Neuronal stem cell (in vitro differentiated cells): ENCODE data around the gene SMARCAL1.
"Not testable (repeated sequence)": the region's sequence is repeated elsewhere in the genome, so short reads cannot be mapped to it uniquely, and the experiment has no call there.

Experiments used
- DNase-seq: peaks from one replicate; pipeline ENCODE4 v3.0.0-alpha.2; 2013; ENCODE audit warnings: low spot score
- H2AFZ ChIP-seq: one replicate; pipeline ENCODE4 v1.6.1; 2013; ENCODE audit warnings: mild to moderate bottlenecking, low read length, inconsistent platforms
- H2AK5ac ChIP-seq: 2 replicates; pipeline ENCODE4 v1.6.1; 2013; ENCODE audit warnings: low read depth, mild to moderate bottlenecking, inconsistent platforms, low read length, moderate library complexity, mixed read lengths
- H2BK120ac ChIP-seq: 2 replicates; pipeline ENCODE4 v1.6.1; 2013; ENCODE audit warnings: low read depth, mild to moderate bottlenecking, inconsistent platforms, low read length, moderate library complexity, mixed read lengths
- H2BK12ac ChIP-seq: one replicate; pipeline ENCODE4 v1.6.1; 2013; ENCODE audit warnings: low read length, inconsistent platforms
- H2BK15ac ChIP-seq: 2 replicates; pipeline ENCODE4 v1.6.1; 2013; ENCODE audit warnings: mild to moderate bottlenecking, low read length, inconsistent platforms, mixed read lengths
- H2BK5ac ChIP-seq: one replicate; pipeline ENCODE4 v1.6.1; 2013; ENCODE audit warnings: inconsistent platforms, mild to moderate bottlenecking, low read length, moderate library complexity
- H3K14ac ChIP-seq: one replicate; pipeline ENCODE4 v1.6.1; 2013; ENCODE audit warnings: low read length, inconsistent platforms
- H3K18ac ChIP-seq: 2 replicates; pipeline ENCODE4 v1.6.1; 2013; ENCODE audit warnings: low read length, inconsistent platforms
- H3K23ac ChIP-seq: 2 replicates; pipeline ENCODE4 v1.6.1; 2013; ENCODE audit warnings: low read depth, mild to moderate bottlenecking, mixed read lengths, low read length, inconsistent platforms; ENCODE audit not compliant: poor library complexity
- H3K27ac ChIP-seq: replicated peaks from 3 replicates; pipeline ENCODE4 v1.5.1; 2013; ENCODE audit warnings: low read length, inconsistent platforms
- H3K27me3 ChIP-seq, 3 experiments: 2 replicates each; pipeline ENCODE4 v1.6.1; 2013; ENCODE audit warnings: low read length in 3 of 3, mild to moderate bottlenecking in 2 of 3, inconsistent platforms in 1 of 3, low read depth in 1 of 3, mixed read lengths in 1 of 3, moderate library complexity in 1 of 3; ENCODE audit not compliant: control insufficient read depth in 3 of 3, insufficient read depth in 3 of 3
- H3K36me3 ChIP-seq, 2 donors: replicated peaks in 1 of 2; 2 replicates each; pipeline ENCODE4 v1.6.1; 2013; ENCODE audit warnings: low read length in 2 of 2; ENCODE audit not compliant: control insufficient read depth in 2 of 2, insufficient read depth in 2 of 2
- H3K4ac ChIP-seq: 2 replicates; pipeline ENCODE4 v1.6.1; 2013; ENCODE audit warnings: inconsistent platforms, mild to moderate bottlenecking, low read length, moderate library complexity
- H3K4me1 ChIP-seq, 2 donors: 1 replicate in 1 of 2; 2 replicates in 1 of 2; pipeline ENCODE4 v1.6.1; 2013; ENCODE audit warnings: low read length in 2 of 2, low read depth in 1 of 2; ENCODE audit not compliant: control insufficient read depth in 2 of 2, insufficient read depth in 1 of 2
- H3K4me2 ChIP-seq: one replicate; pipeline ENCODE4 v1.6.1; 2013; ENCODE audit warnings: mild to moderate bottlenecking, low read length, inconsistent platforms; ENCODE audit not compliant: insufficient read depth, poor library complexity, severe bottlenecking
- H3K4me3 ChIP-seq, 2 donors: 2 replicates each; pipeline ENCODE4 v1.5.1; 2013; ENCODE audit warnings: low read length in 2 of 2, mild to moderate bottlenecking in 2 of 2, inconsistent platforms in 1 of 2, moderate library complexity in 1 of 2
- H3K79me1 ChIP-seq: one replicate; pipeline ENCODE4 v1.6.1; 2013; ENCODE audit warnings: low read depth, mild to moderate bottlenecking, inconsistent platforms, low read length, moderate library complexity
- H3K9ac ChIP-seq: one replicate; pipeline ENCODE4 v1.6.1; 2013; ENCODE audit warnings: mild to moderate bottlenecking, low read depth, low read length, inconsistent platforms; ENCODE audit not compliant: poor library complexity
- H3K9me3 ChIP-seq, 2 donors: replicated peaks in 1 of 2; 2 replicates each; pipeline versions ENCODE3 to v1.6.1; 2013; ENCODE audit warnings: low read length in 2 of 2, mild to moderate bottlenecking in 2 of 2, inconsistent platforms in 1 of 2, low read depth in 1 of 2, mixed read lengths in 1 of 2, moderate library complexity in 1 of 2; ENCODE audit not compliant: control insufficient read depth in 2 of 2, insufficient read depth in 1 of 2
- H4K8ac ChIP-seq: one replicate; pipeline ENCODE4 v1.6.1; 2013; ENCODE audit warnings: low read depth, mild to moderate bottlenecking, inconsistent platforms, low read length, moderate library complexity
- H4K91ac ChIP-seq: one replicate; pipeline ENCODE4 v1.6.1; 2013; ENCODE audit warnings: low read length, low read depth, mild to moderate bottlenecking, inconsistent platforms; ENCODE audit not compliant: poor library complexity
- WGBS, 2 donors: extraction: QIAGEN DNeasy Blood & Tissue Kit; methylation state at CpG; one replicate each; pipeline ENCODE4 v1.1.7; 2013; ENCODE audit warnings: missing lambda C conversion rate in 2 of 2, mixed read lengths in 1 of 2; ENCODE audit not compliant: insufficient read length in 2 of 2, insufficient replicate concordance in 1 of 2; ENCODE audit errors: extremely low coverage in 2 of 2; 5-methylcytosine and 5-hydroxymethylcytosine counted together

SMARCAL1 gene

DNA sequence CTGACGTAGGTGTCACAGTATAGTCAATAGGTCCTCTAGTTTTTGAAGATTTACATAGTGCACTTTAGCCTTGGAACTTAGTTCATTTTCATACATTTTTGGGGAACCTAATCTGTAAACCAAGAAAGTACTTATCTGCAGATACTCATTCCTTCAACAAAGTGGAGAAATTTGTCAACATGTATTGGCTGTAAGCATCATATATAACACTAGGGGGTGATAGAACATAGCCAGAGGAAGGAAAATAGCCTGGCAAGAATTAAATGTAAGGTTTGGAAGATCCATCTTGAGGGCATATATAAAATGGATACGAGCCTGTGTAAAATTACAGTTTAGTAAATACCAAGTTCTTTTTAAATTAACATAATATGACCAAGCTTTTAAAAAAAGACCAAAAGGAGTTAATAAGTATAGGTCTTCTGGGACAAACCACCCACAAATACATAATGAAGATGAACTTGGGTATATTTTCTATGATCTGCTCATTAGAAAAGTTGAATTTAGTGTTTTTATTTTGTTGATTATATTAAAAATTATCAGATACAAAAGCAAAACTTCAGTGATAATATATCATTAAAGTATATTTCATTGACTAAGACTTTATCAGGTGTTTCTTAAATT, 104.6 kb downstream of the SMARCAL1 start:
- no peak overlapping the region for H4K8ac ChIP-seq
- no peak overlapping the region for H2BK120ac ChIP-seq
- H3K9ac ChIP-seq = no peak overlapping the region
- H3K14ac ChIP-seq = no peak overlapping the region
- no peak overlapping the region for H3K4me3 ChIP-seq
- no peak overlapping the region for H4K91ac ChIP-seq
- no peak overlapping the region for H3K18ac ChIP-seq
- H2AK5ac ChIP-seq = no peak overlapping the region
- H3K27me3 ChIP-seq = no peaks in the 10 kb centered on the region
- peaks cover 3 to 7% of the 10 kb centered on the region in 2 donors for H3K4me1 ChIP-seq
- H2BK5ac ChIP-seq = no peak overlapping the region
- H3K4me2 ChIP-seq = no peak overlapping the region
- H3K4ac ChIP-seq = no peak overlapping the region
- no peak overlapping the region for H2AFZ ChIP-seq
- peaks cover 2 to 17% of the 10 kb centered on the region in 2 donors for H3K36me3 ChIP-seq
- H3K9me3 ChIP-seq = no peaks in the 10 kb centered on the region
- H2BK12ac ChIP-seq = no peak overlapping the region
- no peak overlapping the region for H2BK15ac ChIP-seq
- no peaks in the 10 kb centered on the region for H3K79me1 ChIP-seq
- DNase-seq = no peak
- H3K27ac ChIP-seq = no peak overlapping the region
- no CpG with 5 or more reads among the region's 2 CpGs for WGBS, 2 donors
- H3K23ac ChIP-seq = no peak overlapping the region

DNA sequence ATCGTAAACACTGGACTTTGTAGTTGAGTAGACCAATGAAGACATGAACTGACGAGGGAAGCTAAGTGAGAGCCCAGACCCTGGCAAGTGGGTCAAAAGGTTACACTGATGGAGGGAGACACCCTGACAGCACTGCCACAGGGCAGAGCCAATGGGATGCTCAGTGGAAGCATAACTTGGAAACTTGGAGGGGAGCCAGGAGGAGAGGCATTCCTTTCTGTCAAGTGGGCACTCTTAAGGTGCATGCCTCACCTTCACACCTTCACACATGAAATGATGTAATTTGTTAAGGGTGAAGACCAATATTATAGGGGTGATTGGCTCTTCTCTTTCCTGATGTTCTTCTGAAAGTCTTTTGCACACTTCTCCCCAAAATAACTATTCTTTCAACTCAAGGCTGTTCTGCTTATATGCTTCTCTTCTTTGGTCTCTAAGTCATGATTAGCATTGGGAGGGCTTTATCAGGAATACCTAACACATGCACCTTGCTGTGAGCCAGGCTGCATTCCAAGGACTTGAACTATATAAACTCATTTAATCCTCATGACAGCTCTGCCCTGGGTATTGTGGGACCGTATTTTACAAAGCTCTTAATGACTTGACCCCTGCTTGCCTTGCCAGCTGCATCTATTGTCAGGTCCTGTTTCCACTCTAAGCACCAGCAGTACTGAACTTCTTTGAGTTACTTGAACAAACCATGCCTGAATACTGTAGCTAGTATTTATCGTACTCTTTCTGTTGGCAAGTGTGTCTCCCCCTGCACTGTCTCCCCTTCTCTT, 105.4 kb downstream of the SMARCAL1 start:
- Histone ChIP-seq H3K9me3 (no peaks in the 10 kb centered on the region), H2AK5ac (no peak overlapping the region), H2AFZ (no peak overlapping the region), H3K4me3 (no peak overlapping the region), H3K4ac (no peak overlapping the region), H3K14ac (no peak overlapping the region), H3K9ac (no peak overlapping the region), H3K79me1 (no peaks in the 10 kb centered on the region), H2BK12ac (no peak overlapping the region), H3K23ac (no peak overlapping the region), H2BK120ac (no peak overlapping the region), H3K4me2 (no peak overlapping the region), H3K27me3 (no peaks in the 10 kb centered on the region), H2BK15ac (no peak overlapping the region), H3K36me3 (peaks cover 2 to 16% of the 10 kb centered on the region in 2 donors), H3K18ac (no peak overlapping the region), H3K4me1 (peaks cover 3 to 7% of the 10 kb centered on the region in 2 donors), H3K27ac (no peak overlapping the region), H2BK5ac (no peak overlapping the region), H4K91ac (no peak overlapping the region), H4K8ac (no peak overlapping the region)
- WGBS, 2 donors = no CpG with 5 or more reads among the region's 4 CpGs
- DNase-seq = no peak

DNA sequence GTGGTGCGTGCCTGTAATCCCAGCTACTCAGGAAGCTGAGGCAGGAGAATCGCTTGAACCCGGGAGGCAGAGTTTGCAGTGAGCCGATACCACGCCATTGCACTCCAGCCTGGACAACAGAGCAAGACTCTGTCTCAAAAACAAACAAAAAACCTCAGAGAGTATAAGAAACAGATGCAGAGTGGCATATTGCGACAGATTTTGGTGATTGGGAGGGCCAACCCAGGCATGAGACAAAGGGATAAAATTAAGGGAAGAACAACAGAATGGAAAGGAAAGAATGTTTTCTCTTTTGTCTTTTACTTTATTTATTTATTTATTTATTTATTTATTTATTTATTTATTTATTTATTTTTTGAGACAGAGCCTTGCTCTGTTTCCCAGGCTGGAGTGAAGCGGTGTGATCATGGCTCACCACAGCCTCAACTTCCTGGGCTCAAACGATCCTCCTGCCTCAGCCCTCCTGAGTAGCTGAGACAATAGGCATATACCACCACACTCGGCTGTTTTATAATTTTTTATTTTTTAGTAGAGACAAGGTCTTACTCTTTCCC, 106.4 kb downstream of the SMARCAL1 start:
- not testable (repeated sequence) for H3K79me1 ChIP-seq, H3K9ac ChIP-seq, H2BK120ac ChIP-seq, H3K4ac ChIP-seq, H4K91ac ChIP-seq, H2BK12ac ChIP-seq, H3K9me3 ChIP-seq, H2AK5ac ChIP-seq, H3K4me2 ChIP-seq, H3K4me1 ChIP-seq, H3K27me3 ChIP-seq, DNase-seq, H3K18ac ChIP-seq, H3K27ac ChIP-seq, H4K8ac ChIP-seq, H2BK15ac ChIP-seq, H2AFZ ChIP-seq, H2BK5ac ChIP-seq, H3K14ac ChIP-seq, H3K23ac ChIP-seq, H3K4me3 ChIP-seq
- peaks cover 2 to 14% of the 10 kb centered on the region in 2 donors for H3K36me3 ChIP-seq
- WGBS, 2 donors = no CpG with 5 or more reads among the region's 9 CpGs

DNA sequence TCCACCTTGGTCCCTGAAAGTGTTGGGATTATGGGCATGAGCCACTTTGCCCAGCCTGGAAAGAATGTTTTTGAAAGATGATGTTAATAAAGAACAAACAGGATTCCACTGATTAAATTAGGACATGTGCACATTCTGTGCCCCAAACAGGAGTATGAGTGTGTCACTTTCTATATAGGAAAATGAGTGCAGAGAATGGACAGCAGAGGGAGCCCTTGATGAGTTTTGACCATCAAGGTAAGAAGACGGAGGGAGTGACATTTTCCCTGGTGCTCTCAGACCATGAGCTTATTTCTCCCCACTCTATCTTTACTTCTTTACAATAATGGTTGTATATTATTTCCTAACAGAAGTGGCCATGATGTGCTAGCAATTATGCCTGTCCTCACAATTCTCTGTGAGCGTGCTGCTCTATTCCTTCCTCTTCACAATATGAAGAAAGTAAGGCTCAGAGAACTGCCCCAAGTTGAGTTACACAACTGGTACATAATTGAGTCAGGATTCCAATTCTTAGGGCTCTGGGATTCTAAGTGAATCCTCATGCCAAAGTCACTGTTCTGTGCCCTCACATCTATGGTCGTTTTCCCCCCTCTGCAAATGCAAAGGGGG, 107.0 kb downstream of the SMARCAL1 start:
- H3K4me2 ChIP-seq = no peak overlapping the region
- H2BK15ac ChIP-seq = no peak overlapping the region
- H3K18ac ChIP-seq = no peak overlapping the region
- no peaks in the 10 kb centered on the region for H3K27me3 ChIP-seq
- no peak overlapping the region for H4K91ac ChIP-seq
- no peak overlapping the region for H3K4me3 ChIP-seq
- H3K14ac ChIP-seq = no peak overlapping the region
- no peak overlapping the region for H3K27ac ChIP-seq
- H2BK5ac ChIP-seq = no peak overlapping the region
- H3K4me1 ChIP-seq = peaks cover 3 to 7% of the 10 kb centered on the region in 2 donors
- no peaks in the 10 kb centered on the region for H3K79me1 ChIP-seq
- H3K36me3 ChIP-seq = peaks cover 2 to 19% of the 10 kb centered on the region in 2 donors
- peak; percentile 64 for DNase-seq
- no peak overlapping the region for H4K8ac ChIP-seq
- H3K23ac ChIP-seq = no peak overlapping the region
- no peak overlapping the region for H2BK12ac ChIP-seq
- no peak overlapping the region for H2AK5ac ChIP-seq
- H3K9ac ChIP-seq = no peak overlapping the region
- no peak overlapping the region for H2AFZ ChIP-seq
- H2BK120ac ChIP-seq = no peak overlapping the region
- peaks cover 2% of the 10 kb centered on the region in 2 donors for H3K9me3 ChIP-seq
- no peak overlapping the region for H3K4ac ChIP-seq
- no CpG with 5 or more reads among the region's 3 CpGs for WGBS, 2 donors
